Inferior parietal cortex (tissue), 1 donor: Measurements from ENCODE around the gene AZI2.

ENCODE experiments used
- DNase-seq: peaks from one replicate; pipeline ENCODE4 v3.0.0-alpha.2; 2016; ENCODE audit errors: extremely low spot score

AZI2 gene, protein sequence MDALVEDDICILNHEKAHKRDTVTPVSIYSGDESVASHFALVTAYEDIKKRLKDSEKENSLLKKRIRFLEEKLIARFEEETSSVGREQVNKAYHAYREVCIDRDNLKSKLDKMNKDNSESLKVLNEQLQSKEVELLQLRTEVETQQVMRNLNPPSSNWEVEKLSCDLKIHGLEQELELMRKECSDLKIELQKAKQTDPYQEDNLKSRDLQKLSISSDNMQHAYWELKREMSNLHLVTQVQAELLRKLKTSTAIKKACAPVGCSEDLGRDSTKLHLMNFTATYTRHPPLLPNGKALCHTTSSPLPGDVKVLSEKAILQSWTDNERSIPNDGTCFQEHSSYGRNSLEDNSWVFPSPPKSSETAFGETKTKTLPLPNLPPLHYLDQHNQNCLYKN

GRCh38 chr3:28348629-28349468 is at the start of gene AZI2, which contains the start of gene ZCWPW2:
Gene AZI2 (minus strand): TSS chr3:28348824. CDS start chr3:28340617, 8,207 bp downstream.
Gene ZCWPW2 (plus strand): TSS chr3:28348721. CDS start chr3:28413069, 64,348 bp downstream.
- DNase-seq, result peak; percentile 91

- no peak for DNase-seq
These were observed 40.4 kb upstream of the AZI2 start for GRCh38 chr3:28388978-28389377.

- DNase-seq, result no peak
These were observed 37.4 kb upstream of the AZI2 start for GRCh38 chr3:28386049-28386448.

DNA sequence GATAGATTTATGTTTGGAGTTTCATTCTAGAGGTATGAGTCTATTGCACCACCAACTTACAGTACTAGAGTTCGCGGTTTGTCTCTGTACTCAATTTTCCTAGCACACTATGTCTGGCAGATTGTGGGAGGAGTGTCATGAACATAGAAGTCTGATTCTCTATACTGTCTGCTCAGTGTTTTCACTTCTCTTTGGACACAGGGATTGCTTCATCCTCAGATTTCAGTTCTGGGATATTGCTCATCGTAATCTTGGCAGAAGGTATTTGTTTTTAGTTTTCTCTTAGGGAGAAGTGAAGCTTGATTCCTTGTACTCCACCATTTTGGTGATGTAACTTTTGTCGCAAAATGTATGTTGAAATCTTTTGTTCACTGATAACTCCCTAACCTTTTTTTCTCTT is 27.8 kb upstream of the AZI2 start:
- DNase-seq, result peak; percentile 39

- no peak for DNase-seq
These were observed 911 bp upstream of the AZI2 start for GRCh38 chr3:28349469-28350000.

DNA sequence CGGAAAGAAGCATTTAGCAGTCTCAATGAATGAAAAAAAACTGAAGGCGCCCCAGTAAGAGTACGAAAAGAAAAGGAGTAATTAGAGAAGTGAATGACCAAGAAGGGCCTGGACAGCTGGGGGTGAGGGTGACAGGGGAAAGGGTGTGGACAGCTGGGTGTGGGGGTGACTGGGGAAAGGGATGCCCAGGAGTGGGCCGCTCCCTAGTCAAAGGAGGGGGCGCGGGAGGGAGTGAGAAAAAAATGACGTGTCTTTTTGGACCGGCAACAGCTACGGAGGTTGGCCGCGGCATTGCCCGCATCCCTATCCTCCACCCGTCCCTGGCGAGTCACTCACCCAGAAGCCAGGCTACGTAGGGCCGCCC is 377 bp downstream of the AZI2 start:
- DNase-seq, result no peak

DNA sequence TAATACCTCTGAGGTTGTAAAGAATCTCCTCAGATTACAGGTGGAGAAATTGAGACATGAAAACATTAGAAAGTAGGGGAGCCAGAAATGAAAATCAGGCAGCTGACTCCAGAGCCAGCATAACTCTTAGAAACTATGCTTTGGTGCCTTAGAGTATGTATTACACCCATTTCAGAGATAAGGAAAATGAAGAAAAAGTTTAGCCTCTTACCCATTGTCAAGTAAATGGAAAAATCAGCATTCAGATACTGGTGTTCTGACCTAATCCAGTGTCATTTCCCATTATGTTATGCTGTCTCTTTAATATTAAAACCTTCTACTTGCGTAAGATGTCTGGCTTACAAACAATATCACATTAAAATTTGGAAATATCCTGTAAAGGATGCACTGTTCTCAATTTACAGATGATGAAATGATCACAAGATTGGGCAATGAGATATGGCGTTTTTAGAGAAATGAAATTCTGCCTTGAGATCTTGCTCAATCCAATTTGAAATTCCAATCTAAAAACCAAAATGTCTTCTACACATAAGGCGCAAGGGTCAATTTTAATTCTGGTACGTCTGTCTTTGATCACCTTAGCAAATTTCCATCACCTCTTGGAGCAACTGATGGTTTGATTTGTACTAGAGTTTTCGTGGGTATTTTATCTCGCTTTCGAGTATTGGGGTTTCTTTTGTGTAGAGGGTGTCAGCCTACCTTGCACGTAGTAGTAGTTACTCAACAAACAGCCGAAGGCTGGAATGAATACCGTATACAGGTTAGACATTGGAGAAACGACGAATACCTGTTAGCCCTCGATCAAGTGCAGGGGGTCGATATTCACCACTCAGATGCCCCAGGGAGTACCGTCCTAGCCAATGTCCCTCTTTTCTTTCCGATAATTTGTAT is 1.0 kb downstream of the AZI2 start:
- DNase-seq, result peak; percentile 39

DNA sequence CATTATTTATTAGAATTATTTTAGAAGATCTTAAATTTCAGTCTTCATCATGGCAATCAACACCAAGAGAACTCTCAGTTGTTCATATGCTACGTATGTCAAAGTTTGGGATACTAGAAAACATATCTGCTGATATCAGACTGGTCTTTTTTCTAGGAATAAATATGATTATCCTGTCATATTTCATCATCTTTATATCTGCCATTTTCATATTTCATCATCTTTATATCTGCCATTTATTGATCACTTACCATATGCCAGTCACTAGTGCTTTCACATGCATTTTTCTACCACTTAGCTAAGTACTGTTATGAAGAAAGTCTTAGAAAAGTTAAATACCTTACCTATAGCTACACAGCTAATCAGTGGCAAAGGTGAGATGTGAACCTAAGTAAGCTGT is 2.9 kb downstream of the AZI2 start:
- no peak for DNase-seq

DNA sequence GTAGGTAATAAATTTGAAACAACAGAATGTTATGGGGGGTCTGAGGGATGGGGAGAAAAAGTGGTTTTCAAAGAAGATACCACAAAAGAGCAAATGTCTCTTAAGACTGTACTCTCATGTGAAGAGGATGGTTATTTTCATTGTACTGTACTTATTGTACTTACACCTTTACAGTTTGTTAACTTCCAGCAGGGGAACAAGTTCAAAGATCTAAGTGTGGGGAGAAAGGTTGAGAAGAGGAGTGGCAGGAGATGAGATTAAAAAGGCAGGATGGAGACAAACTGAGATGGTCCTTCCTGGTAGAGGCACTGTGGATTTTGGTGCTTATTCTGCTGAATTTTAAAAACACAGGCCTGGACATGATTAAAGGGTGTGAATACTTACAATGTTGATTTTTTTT is 5.5 kb downstream of the AZI2 start:
- peak; percentile 3 for DNase-seq

- DNase-seq, result no peak
These were observed 11.4 kb downstream of the AZI2 start for GRCh38 chr3:28337230-28337629.

GRCh38 chr3:28335246-28335645 is 13.4 kb downstream of the AZI2 start:
- no peak for DNase-seq

- DNase-seq, result no peak
These were observed 14.1 kb downstream of the AZI2 start for GRCh38 chr3:28334552-28334951.

DNA sequence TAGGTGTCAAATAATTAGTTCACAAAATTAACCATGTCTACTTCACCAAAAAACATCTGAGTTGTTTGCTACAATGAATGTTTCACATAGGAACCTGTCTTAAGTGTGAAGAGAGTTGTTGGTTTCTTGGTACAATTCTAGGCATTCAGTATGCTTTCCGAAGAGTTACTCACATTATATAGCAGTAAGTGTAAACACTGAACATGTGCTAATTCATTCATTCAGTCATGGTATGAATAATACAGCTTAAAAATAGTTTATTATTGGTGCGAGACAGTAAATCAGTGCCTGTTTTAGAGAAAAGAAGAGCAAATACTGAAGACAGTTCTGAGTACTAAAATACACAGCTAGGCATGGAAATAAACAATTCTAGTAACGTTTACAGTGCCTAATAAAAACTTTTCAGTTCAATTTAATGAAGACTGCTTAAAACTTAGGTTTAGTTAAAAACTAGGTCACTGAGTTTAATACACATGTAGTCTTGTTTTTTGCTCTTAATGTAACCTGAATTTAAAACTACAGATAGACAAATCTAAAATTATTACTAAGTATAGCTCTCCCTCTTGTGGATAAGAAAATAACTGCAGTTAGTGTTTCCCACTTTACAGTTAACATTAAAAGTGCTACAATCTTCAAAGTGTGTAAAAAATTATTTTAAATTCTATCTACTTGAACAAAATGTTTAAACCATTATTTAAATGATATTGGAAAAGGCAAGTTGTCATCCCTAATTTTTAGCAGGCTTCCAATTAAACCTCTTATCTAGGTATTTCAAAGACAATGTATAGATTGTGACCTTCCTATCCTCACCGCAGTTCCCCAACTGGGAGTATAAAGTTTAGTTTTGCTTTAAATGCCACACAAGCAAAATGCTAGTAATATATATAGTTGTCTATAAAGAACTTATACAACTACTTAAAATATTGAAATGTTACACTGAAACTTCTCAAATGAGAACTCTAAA is 20.2 kb downstream of the AZI2 start:
- DNase-seq, result peak; percentile 78

GRCh38 chr3:28326458-28326926 is 22.1 kb downstream of the AZI2 start:
- no peak for DNase-seq

DNA sequence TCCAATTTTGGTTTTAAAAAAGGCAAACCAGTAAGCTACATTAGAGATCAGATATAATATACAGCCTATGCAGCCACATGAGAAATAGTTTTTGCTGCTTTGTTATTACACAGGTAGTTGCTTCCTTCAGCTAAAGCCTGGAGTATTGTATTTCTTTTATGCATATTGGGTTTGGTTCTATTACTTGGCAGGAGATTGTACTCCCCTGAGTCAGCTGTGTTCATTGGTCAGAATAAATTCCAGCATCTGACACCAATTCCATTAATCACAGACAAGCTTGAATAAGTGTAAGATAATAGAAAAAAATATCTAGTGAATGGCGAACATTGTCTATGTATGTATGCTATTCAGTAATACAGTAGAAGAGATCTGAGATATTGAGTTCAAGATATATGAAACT is 26.2 kb downstream of the AZI2 start:
- DNase-seq, result no peak

DNA sequence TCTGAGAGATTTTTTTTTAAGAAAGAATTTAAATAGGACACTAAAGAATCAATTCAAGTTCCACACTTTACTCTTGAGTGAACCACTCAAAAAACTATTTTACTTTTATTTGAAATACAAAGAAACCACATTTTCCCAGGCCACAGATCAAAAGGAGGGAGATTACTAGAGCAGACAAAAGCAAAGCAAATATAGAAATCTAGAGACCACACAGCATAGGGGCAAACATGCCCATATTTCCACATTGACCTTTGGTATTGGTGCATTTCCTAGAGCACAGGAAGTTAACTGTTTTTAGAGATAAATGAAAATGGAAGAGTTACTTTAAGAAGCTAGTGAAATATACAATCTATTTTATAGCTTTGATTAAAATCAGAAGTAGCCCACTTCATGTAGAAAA is 27.6 kb downstream of the AZI2 start:
- no peak for DNase-seq

DNA sequence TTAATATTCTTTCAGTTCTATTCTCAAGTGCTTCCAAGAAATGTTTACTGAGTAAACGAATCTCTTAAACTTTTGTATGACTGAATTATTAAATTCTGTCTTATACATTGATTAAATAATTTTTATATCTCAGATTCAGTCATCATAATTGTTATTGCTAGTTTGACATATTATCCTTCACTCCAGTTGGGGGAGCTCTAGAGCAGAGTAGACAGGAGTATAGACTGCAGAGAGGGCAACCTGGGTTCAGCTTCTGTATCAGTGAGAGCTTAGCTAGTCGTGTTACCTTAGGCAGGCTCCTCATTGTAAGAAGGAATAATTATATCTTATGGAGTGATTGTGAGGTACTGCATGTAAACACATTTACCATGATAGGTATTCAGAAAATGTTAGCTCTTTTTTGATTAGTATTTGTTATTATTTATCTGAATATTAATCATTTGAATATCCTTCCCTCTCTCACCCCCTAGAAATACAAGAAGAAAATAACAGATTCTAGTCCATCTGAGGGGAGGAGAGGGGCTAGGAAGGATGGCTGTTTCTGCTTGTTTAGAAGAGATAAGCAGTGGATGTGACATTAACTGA is 31.1 kb downstream of the AZI2 start:
- DNase-seq, result no peak

DNA sequence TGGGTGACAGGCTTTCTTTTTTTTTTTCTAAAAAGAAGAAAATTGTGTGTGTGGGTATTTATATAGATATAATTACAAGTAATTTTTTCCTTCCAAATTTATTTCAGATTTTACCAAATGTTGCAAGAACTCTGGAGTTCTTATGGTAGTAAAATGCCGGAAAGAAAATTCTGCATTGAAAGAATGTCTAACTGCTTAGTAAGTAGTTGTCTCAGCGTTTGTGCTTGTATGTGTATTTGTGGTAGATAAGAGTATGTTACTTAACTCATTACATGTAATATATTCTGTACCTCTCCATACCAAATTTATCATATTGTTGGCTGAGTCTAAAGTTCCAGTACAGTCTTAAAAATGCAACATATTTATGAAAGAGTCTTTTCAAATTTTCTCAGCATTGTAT is 32.4 kb downstream of the AZI2 start:
- DNase-seq, result no peak

DNA sequence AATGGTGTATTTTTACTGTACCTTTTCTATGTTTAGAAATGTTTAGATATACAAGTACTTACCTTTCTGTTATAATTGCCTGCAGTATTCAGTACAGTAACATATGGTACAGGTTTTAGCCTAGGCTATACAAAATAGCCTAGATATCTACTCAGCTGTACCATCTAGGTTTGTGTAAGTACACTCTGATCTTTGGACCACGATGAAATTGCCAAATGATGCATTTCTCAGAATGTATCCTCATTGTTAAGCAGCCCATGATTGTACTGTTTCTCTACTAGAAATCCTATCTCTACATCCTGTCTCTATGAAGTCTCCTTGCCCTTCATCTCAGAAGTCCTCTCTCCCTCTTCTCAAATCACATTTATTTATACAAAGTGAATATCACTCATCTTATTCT is 32.9 kb downstream of the AZI2 start:
- DNase-seq, result no peak

GRCh38 chr3:28308196-28308595 is 40.4 kb downstream of the AZI2 start:
- no peak for DNase-seq
